ENCODE results near the gene GOLPH3.
"Not testable (repeated sequence)": the region's sequence is repeated elsewhere in the genome, so short reads cannot be mapped to it uniquely, and the experiment has no call there.

Gene GOLPH3

GRCh38 chr5:32082701-32083100 is 91.4 kb downstream of the GOLPH3 start:
- no peak overlapping the region for H3K27ac ChIP-seq
- H3K4me3 ChIP-seq = no peak overlapping the region

- not testable (repeated sequence) for H3K4me3 ChIP-seq, H3K27ac ChIP-seq
Measured at GRCh38 chr5:32080565-32080964, 93.6 kb downstream of the GOLPH3 start.

GRCh38 chr5:32078855-32079254 is 95.3 kb downstream of the GOLPH3 start:
- not testable (repeated sequence) for H3K27ac ChIP-seq, H3K4me3 ChIP-seq

GRCh38 chr5:32076699-32077695 is 97.1 kb downstream of the GOLPH3 start:
- H3K27ac ChIP-seq = no peak overlapping the region
- H3K4me3 ChIP-seq = no peak overlapping the region
